CD4-positive, alpha-beta T cell treated with Interleukin-4 for 1 hour (primary cell): ENCODE results near the gene PGM1.

Experiments used
- DNase-seq, 2 donors: peaks; one replicate each; pipeline ENCODE4 v3.0.0-alpha.2; 2020 to 2022

The PGM1 gene

DNA sequence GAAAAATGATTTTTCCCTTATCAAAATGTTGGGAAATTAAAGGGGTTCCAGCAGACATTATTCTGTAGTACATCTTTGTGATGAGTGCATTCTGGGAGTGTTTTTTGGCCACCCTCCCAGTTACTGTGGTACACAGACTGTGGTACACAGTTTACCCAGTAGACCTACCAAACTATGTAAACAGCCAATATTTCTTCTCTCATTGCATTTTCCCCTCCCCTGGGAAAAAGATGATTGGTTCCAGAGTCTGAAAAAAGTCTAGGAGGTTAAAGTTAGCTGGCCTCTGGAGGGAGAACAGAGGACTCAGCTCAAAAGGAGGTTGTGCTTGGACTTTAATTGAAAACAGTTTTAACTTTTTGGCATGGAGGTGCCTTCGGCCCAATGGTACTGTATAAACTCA, 42.5 kb downstream of the PGM1 start:
- no peak for DNase-seq

GRCh38 chr1:63636192-63637105, 43.2 kb downstream of the PGM1 start:
- no peak for DNase-seq

DNA sequence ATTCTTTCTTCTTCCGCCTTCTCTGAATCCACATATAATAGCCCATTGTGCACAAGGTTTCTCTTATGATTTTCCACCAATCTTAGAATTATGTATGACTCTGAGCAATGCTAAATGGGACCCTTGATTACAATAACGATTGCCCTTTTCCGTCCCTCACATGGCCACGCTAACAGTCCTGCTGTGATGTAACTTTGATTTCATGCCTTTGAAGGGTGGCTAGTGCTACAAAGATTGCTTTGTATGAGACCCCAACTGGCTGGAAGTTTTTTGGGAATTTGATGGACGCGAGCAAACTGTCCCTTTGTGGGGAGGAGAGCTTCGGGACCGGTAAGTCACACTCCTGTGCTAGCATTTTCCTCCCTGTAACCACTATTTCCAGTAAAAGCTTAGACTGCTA, 45.3 kb downstream of the PGM1 start:
- no peak for DNase-seq

DNA sequence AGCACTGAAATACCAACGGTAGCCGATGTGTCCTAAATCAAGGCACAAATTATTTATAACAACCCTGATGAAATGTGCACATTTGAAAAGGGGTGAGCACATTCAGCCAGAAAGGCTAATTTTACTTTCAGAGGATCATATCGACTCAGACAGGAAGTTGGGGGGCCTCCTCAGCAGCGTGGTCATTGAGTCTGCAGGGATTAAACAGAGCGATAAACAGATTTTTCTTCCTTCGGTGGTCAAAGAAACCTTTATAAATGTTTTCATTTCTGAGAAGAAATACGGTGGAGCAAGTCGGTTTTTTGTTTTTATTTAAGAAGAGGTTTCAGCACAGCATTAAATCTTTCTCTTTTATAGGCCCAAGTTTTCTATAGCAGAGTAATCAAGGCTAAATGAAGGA, 45.7 kb downstream of the PGM1 start:
- no peak for DNase-seq

DNA sequence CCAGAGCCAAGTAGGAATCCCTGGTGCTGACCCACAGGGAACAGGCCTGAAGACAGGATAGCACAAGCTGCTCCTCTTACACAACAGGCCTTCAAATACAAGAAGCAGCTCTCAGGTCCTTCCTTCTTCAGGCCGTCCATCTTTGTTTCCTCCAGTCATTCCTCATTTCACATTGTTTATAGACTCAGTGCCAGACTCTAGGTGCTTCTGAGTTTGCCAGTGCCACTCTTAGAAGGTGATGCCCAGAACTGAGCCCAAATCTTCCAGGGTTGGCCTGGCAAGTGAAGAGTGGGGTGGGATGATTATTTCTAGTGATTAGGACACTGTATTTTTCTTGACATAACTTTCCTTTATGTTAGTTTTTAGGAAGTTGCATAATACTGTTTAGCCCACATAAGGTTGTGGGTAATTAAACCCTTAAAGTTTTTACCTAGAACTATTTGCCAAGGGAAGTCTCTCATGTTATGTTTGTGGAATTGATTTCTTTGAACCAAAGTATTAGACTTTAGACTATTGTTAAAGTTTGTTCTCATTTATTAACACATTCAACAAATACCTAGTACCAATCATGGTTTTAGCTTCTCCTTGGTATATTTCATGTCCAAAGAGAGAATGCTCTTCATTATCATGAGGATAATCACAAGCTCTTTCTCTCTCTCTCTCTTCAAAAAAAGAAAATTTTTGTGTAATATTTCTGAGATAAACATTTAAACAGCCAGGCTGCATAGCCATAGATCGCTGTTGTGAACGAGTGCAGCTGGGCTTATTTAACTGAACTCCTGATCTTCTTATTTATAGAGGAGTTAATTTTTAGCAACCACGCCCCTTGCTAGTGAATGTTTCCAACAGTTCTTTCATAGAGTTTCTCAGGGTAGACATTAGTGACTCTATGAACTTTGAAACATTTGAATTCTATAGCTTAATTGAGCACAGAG, 47.7 kb downstream of the PGM1 start:
- no peak for DNase-seq

- DNase-seq = no peak
Observed at GRCh38 chr1:63641615-63642014, 48.4 kb downstream of the PGM1 start.

DNA sequence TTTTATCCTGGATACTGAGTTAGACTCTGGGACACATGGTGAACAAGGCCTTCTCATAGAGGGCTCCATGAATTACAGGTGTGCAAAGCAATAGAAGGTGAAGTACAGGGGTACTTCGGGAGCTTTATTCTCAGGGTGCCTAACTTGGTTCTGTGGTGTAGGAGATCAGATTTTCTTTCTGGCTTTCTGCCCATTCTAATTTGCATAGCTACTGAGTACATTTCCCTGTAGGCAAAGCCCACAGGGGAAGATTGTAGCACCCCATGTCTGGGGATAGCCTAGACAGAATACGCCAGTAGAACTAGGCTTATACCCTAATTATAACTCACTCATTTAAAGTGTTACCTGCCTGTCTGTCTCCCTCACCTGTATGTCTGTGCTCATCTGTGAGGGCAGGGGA, 49.7 kb downstream of the PGM1 start:
- DNase-seq = no peak

- no peak for DNase-seq
Observed at GRCh38 chr1:63643517-63643916, 50.3 kb downstream of the PGM1 start.

DNA sequence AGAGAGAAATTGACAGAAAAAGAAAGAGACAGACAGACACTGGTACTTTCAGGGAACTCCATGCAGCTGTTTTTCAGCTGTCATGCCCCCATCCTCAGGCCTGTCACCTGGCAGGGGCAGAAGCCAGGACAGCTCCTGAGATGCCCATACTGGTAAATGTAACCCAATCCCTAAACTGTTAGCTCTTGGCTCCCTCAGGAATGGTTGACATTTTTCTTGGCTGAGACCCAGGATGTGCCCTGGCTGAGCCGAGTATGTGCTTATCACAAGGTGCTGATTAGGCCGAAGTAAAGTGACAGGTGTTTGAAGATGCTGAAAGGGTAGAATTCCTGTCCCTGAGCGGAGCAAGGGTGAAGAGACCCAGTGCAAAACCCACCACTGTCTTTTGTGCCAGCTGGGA, 50.7 kb downstream of the PGM1 start:
- DNase-seq = no peak

DNA sequence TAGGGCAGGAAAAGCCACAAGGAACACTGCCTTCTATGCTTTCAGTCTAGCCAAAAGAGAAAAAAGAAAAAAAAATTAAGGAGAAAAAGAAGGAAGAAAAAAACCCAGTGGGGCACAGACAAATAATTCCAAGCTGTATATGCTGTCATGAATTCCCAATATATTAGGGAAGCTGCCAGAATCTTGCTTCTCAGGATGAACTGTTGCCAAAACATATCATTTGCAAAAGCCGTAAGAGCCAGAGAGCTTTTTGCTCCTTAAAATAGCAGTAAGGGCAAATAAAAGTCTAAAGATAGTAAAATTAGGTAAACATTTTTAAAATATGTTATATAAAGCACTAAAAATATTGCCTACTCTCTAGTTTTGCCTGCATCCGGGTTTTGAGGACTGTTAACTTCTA, 52.1 kb downstream of the PGM1 start:
- no peak for DNase-seq

DNA sequence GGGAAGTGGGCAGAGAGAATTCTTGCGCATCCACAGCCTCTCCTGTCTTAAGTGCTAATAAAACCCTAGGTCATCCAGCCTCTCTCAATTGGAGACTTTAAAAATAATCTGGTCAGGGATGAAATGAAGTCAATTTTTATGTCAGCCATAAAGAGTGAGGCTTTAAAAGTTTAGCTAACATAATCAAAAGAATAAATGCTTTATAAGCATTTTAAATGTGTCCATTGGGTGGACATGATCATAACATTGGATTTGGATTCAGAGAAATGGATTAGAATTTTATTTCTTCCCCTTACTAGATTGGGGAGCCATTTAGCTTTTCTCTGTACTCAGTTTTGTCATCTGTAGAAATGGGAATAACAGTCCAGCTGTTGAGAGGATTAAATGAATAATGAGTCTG, 55.5 kb downstream of the PGM1 start:
- DNase-seq = no peak

DNA sequence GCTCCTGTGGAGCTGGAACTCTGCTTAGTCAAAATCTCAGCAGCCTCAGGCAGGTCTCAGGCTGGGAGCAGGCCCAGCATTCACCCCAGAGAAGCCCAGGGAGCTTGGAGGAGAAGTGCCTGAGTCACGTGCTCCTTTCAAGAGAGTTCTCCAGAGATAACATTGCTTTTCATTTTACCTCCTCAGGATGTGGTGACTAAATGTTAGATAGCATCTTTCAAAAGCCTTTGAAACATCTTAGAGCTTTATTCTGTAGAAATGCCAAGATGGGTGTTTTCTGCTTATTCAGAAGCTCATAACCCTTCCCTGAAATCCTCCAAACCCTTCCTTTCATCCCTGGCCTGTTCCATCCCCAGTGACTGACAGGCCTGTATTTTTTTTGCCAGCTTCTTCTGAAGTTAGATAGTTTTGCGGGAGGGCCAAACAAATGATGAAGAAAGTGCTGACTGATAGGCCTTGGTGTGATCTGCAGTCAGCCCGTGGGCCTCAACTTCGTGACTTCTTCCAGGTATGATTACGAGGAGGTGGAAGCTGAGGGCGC, 58.0 kb downstream of the PGM1 start:
- DNase-seq = peak; percentile 20 to 65

GRCh38 chr1:63653976-63654375, 60.8 kb downstream of the PGM1 start:
- DNase-seq = no peak

GRCh38 chr1:63659448-63659847, 66.2 kb downstream of the PGM1 start:
- no peak for DNase-seq

DNA sequence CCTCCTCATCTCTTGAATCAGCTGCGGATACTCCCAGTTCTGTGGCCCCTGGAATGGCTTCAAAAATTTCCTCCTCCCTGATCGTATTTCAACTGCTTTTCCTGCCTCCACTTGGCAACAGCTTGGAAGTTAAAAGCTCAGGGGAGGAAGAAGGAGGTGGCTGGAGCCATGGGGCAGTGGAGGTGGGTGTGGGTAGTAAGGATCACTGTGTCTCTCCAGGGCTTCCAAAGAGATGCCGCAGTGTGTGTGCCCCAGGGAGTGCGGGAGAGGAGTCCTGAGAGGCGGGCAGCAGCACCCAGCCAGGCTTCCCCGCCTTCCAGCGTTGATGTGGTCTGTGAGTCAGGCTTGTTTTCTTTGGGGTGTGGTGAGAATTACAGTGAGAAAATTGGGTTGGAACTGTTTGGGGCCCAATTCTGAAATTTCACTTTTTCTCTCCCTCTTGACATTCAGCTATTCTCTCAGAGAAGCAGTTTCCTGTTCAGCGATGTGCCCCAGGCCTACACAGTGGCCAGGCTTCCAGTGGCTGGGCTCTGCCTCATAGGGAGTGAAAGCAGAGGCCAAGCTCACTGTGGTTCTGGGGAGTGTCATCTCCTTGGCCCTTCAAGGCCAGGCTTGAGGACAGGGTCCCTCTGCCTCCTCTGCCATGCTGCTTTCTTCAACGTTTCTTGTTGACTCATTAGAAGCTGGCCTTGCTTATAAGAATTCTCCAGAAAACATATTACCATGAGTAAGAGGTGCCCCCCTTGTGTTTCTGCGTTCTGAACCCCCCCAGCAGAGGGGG, 69.0 kb downstream of the PGM1 start:
- DNase-seq = no peak

DNA sequence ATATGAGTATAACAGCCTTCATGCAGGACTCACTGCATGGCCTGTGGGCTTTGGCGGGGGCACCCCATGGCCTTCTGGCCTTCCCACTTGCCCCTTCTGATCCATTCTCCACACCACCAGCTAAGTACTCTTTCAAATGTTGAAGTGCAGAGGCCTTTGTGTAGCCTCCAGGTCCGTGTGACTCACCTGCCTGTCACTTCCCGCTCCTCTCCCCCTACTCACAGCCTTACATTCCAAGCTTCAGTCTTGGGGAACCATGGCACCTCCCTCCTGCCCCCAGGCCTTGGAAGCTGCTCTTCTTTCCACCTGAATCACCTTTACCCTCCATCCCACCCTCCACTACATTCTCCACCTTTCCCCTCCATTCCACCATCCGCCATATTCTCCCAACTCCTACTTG, 69.6 kb downstream of the PGM1 start:
- no peak for DNase-seq

GRCh38 chr1:63663301-63663700, 70.1 kb downstream of the PGM1 start:
- no peak for DNase-seq

DNA sequence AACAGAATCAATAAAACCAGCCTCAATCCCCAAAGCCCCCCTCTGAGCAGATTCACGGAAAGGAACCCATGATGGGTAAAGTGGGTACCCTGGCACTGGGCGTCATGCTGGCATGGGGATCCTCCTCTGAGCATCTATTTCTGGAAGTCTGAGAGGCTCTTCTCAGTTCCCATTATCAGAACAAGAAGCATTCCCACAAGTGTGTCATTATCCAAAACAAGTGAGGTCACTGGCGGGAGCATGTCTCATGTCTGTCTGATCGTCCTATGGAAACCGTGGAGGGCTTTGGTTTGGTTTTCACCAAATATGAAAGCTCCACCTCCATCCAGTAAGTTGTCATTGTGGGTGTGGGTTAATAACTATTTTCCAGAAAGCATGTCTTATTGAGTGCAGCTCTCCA, 70.7 kb downstream of the PGM1 start:
- no peak for DNase-seq

DNA sequence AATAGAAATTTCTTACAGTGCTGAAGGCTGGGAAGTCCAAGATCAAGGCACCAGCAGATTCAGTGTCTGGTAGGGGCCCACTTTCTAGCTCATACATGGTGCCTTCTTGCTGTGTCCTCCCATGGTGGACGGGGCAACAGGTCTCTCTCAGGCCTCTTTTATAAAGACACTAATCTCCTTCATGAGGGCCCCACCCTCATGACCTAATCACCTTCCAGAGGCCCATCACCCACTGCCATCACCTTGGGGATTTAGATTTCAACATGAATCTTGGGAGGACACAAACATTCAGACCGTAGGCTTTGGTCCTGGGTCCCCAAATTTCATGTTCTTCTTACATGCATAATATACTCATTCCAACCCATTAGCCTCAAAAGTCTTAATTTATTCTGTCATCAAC, 71.5 kb downstream of the PGM1 start:
- no peak for DNase-seq

GRCh38 chr1:63665410-63665809, 72.2 kb downstream of the PGM1 start:
- no peak for DNase-seq

DNA sequence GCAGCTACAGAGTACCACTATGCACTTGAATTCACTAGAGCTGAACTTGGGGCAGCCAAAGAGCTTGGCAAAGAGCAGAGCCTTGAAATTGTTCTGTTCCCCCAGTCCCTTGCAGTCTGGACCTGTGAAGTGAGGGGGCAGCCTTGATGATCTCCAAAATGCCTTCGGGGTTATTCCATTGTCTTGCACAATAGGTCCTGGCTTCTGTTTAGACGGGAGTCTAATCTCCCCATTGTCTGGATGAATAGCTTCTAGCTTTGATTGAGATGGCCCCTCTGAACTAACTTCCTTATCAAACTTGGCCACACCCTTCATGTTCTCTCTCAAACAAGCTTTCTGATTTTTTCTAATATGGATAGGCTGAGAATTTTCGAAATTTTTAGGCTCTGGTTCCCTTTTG, 72.6 kb downstream of the PGM1 start:
- no peak for DNase-seq

- DNase-seq = no peak
Observed at GRCh38 chr1:63668298-63668697, 75.1 kb downstream of the PGM1 start.
